Gastrocnemius medialis (tissue), 4 donors: ENCODE measurements around the gene PDZRN4.

Experiments used
- POLR2A ChIP-seq, 2 donors: fragments of 450-650 bp; IDR thresholded peaks; one replicate each; pipeline ENCODE4 v1.6.1; 2017; ENCODE audit warnings: antibody characterized with exemption in 2 of 2, mild to moderate bottlenecking in 2 of 2, moderate library complexity in 2 of 2
- TF ChIP-seq, protein P1 (sequence below), 5 experiments: fragments of 450-650 bp in 3 of 5; fragments of 200-600 bp in 2 of 5; sonication (generic) in 2 of 5; IDR thresholded peaks in 4 of 5; conservative IDR thresholded peaks in 1 of 5; 1 replicate in 4 of 5; 2 replicates in 1 of 5; pipeline ENCODE4 v1.5.1; 2016 to 2019; ENCODE audit warnings: antibody characterized with exemption in 5 of 5, mild to moderate bottlenecking in 3 of 5, moderate library complexity in 3 of 5

DNA sequence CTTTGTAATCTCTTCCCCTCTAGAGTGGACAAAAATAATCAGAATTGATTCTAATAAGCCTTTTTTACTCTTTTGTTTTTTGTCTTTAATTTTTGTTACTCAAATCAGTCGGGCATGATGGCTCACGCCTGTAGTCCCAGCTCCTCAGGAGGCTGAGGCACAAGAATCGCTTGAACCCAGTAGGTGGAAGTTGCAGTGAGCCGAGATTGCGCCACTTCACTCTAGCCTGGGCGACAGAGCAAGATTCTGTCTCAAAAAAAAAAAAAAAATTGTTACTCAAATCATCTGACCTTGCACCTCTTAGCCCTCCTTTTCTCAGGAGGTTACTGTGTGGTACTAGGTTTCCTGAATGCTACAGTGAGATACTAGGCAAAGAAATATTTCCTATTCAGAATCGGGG, 280.6 kb downstream of the PDZRN4 start:
- TF ChIP-seq, protein P1, sequence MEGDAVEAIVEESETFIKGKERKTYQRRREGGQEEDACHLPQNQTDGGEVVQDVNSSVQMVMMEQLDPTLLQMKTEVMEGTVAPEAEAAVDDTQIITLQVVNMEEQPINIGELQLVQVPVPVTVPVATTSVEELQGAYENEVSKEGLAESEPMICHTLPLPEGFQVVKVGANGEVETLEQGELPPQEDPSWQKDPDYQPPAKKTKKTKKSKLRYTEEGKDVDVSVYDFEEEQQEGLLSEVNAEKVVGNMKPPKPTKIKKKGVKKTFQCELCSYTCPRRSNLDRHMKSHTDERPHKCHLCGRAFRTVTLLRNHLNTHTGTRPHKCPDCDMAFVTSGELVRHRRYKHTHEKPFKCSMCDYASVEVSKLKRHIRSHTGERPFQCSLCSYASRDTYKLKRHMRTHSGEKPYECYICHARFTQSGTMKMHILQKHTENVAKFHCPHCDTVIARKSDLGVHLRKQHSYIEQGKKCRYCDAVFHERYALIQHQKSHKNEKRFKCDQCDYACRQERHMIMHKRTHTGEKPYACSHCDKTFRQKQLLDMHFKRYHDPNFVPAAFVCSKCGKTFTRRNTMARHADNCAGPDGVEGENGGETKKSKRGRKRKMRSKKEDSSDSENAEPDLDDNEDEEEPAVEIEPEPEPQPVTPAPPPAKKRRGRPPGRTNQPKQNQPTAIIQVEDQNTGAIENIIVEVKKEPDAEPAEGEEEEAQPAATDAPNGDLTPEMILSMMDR (IDR thresholded peaks at IDR 0.05 in 4 of 5, conservative IDR thresholded peaks at IDR 0.05 in 1 of 5) = no peak
- no peak for TF ChIP-seq POLR2A (IDR thresholded peaks at IDR 0.05)
